ENCODE results near the gene USH1C.

- TF ChIP-seq CTCF (IDR thresholded peaks at IDR 0.05) = no peak
- TF ChIP-seq POLR2A (IDR thresholded peaks at IDR 0.05) = no peak
Measured at GRCh38 chr11:17527628-17527995, 16.6 kb downstream of the USH1C start.

Measured in adrenal gland (tissue), 5 donors.